Hematopoietic multipotent progenitor cell treated with erythropoietin and hydrocortisone succinate and interleukin-3 and kit ligand, for 4 days (in vitro differentiated cells): ENCODE measurements around the gene SEZ6.

Experiments used
- DNase-seq: peaks from one replicate; pipeline ENCODE4 v3.0.0-alpha.2; 2015

The SEZ6 gene

DNA sequence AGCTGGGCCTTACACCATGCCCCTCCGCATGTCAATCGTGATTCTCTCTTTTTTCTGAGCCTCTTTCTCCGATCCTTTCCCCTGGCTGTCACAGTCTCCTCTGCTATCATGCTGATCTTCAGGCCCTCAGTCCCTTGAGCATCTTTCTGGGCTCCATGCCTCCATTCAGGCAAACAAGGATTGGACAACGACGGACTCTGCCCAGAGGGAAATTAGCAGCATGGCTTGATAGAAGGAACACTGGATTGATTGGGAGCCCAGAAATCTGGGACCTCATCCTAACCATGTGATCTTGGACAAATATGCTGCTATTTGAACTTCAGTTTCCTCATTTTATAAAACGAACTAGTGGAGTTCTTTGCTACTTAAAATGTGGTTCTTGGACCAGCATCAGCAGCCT is 35.0 kb downstream of the SEZ6 start:
- DNase-seq = no peak

DNA sequence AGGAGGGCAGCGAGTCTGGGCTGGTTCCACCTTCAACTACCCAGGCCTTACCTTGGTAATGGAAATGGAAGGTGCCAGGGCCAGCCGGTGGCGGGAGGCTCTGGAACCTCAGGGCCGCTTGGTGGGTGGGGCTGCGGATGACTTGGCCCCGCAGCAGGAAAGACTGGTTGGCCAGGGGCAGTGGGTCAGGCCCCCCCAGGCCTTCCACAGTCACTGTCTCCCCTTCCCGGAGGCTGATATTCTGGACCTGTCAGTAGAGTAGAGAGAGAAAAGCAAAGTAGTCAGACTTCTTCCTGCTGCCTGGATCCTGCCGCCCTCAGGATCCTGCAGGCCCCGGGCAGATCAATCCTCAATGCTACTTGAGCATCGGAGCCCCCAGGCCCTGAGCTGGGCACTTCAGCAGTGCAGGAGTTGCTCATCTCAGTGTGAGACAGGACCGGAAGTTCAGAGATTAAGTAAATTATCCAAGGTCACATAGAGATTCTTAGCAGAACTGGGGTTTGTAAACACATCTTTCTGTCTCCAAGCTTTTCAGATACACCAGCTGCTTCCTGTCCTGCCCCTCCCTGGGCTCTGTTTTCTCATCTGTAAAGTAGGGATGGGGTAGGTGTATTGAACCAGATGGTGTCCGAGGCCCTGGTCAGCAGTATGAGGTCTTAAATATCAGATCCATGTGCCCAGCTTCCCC is 36.0 kb downstream of the SEZ6 start:
- no peak for DNase-seq

DNA sequence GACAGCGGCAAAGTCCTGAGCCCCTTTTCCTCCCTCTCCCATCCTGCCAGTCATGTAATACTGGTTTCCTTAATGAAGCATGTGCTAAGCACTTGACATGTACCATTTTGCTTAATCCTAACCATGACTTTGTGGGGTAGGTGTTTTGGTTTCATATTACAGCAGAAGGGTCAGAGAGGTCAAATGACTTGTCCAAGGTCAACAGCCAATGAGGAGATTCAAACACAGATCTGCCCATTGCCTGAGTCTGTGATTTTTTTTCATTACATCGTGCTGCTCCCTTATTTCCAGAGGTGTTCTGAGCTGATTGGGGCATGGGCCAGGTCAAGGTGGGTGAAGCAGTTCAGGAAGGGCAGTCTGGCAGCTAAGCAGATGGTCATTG is 36.9 kb downstream of the SEZ6 start:
- no peak for DNase-seq

DNA sequence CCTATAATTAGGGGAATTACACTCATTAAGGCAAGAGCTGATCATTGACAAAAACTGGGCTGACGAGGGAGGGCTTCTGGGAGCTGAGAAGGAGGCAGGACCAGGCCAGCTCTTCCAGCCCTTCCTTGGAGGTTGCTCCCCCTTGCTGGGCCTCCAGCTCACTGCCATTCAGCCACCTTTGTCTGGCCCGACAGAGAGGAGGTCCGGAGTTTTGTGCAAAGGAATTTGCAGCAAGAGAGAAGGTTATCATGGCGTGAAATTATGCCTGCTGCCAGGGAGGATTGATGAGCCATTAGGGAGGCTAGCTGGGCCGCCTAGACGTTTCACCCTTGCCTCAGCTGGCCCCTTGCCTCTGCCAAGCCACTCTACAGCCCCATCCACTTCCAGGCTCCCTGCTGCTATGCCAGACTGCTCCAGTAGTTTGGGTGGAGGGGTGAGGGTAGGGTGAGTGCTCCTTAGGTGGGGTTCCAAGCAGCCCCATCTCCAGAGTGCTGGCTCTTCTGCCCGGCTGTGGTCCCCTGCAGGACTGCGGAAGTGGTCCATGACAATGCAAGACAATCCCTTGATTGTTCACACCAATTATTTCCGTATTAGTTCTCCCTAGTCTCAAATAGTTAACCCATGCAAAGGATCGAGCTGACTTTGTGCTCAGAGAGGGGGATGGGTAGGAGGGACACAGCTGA is 37.5 kb downstream of the SEZ6 start:
- no peak for DNase-seq

DNA sequence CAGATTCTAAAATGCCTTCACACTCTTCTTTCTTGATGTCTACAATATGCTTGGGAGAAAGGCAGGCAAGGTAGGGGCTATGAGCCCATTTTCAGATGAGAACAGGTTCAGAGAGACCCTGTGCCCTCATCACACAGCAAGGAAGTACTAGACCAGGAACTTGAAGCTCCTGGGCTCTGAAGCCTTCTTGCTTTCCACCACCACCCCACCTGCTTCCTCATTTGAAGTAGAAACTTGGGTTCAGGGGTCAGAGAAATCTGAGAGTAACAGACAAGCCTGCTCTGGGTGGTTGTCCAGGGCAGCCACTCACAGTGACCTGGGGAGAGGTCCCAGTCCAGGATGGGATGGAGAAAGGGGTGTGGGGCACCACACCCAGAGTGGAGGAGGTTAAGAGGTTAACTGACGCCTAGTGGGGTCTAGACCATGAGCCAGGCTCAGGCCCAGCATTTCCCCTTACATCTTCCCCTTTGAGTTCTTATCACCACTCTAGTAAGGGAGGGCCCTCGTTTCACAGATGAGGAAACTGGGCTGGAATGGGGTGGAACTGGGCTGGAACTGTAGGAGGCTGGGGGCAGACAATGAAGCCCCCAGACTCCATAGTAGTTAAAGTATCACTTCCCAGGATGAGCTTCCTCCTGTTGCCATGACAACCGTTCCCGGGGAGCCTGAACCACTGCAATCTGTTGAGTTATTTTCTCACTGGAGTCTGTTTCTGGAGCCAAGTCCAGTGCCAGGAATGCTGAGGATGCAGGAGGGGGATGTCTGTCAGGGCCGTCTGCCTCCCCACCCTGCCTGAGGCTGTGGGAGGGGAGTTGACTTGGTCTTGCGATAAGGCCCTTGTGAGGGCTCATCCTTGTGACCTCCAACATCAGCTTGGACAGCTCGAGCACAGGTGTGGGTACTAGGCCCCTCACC is 38.4 kb downstream of the SEZ6 start:
- DNase-seq = peak; percentile 59

DNA sequence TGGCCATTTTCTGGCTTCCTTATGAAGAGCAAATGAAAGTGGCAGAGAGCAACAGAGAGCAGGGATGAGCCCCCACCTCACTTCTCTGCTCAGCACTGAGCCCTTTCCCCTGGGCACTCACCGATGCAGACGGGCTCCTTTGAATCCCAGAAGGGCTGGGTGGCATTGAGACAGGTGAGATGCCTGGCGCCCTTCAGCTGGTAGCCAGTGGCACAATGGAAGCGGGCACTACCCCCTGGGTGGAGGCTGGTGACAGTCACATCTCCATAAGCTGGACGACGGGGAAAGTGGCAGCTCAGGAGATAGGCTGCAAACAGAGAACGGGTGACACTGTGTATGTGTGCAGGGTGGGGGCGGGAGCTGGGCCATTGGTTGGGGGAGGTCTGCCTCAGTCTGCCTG is 42.0 kb downstream of the SEZ6 start:
- DNase-seq = no peak

DNA sequence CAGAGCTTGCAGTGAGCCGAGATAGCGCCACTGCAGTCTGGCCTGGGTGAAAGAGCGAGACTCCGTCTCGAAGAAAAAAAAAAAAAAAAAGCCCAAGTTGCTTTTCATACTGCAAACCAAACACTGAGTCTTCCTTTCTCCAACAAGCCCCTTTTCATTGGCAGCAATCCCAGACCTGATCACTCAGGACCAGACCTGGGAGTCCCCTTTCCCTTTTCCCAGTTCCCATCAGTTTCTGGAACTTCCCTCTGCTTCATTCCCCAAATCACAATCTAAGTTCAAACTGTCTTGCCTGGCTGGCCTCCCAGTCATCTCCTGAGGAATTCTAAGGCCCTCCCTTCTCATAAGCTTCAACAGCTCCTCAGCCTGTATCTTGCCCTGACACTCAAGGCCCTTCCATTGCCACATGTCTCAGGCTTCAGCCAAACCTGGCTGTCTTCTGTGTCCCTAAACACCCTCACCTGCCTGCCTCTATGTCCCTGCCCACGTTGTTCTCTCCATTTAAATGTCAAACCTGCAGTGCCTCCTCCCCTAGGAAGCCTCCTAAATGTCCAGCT is 42.7 kb downstream of the SEZ6 start:
- DNase-seq = no peak

DNA sequence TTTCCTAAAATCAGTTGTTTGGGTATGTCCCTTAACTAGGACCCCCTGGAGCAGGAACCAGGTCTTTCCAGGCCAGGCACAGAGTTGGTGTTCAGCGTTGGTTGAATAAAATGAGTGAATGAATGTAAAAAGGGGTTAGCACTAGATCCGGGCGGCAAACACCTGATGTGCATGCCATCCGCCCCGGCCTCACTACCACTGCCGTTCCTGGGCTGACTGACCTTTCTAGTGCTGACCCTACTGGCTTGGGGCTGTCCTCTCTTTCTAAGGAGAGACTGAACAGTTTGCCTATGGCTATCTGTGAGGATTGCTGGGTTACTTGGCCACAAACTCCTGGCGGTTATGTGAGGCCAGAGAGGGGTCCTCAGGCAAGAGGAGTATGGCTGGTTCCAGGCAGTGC is 44.4 kb downstream of the SEZ6 start:
- no peak for DNase-seq

DNA sequence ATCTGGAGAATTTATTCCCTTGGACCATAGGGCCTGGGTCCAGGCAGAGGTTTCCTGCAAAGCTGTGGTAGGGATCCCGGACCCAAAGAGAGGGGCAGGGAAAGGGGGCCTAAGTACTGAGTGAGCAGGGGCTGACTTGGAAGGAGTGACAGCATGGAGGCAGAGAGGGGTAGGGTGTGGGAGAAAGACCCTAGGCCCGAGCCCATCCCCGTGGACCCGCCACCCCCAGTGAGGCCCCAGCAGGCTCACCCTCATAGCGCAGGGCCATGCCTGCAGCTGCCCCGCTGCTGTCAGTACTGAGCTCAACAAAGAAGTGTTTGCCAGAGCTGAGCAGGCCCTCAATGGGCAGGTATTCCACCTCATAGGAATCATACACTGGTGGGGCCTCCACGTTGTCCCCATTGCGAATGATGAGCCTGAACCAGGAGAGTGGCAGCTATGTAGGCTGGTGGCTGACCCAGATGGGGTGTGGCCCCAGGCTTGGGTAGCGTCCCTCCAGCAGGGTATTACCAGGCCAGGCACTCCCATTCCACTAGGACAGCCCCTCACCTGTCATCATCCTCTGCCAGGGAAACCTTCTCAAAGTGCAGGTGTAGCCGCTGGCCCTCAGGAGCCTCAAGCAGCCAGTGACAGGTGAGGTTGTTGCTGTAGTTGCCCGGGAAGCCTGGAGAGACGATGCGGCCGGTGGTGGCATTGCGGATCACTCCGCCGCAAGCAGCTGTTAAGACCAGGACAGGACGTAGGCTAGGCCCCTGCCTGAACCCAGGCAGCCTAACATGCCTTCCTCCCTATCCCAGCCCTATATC is 45.4 kb downstream of the SEZ6 start:
- DNase-seq = no peak

DNA sequence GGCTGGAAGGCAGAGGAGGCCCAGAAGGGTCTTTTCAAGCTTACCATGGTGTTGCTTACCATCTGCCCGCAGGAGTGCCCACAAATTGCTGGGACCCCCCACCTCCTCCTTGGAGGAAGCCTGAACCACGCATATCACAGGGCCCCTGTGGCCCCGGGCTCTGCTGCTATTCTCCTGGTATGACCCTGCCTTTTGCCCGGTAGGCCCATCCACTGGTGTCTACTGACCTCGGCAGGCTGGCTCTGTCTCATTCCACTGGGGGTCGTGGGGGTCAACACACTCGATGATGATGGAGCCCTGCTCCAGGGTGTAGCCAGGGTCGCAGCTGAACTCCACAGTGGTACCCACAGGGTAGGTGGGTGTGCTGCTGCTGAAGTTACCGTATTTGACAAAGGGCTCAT is 46.4 kb downstream of the SEZ6 start:
- no peak for DNase-seq

DNA sequence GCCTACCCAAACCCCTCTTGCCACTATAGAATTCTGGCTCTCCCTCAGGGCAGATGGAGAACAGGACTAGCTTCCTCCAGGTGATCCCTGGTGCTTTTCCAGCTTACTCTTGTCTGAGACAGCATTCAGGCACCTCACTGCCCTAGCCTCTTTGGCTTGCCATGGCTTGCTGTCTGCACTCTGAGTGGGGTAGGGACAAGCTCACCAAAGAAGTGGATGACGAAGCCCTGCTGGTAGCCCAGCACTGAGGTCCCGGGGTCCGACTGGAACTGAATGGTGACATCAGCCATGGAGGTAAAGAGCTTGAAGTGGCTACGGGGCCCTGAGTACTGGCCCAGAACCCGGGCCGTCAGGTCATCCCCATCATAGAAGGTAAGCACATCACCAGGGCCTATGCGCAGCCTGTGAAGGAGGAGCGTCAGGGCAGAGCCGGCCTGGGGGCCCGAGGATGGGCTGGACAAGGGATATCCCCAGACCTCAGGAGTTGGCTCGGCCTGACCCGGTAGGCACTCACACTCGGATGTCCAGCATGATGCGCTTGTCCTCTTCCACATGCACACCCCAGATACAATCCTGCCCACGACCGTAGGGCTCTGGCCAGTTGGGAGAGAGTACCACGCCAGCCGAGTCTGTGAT is 46.9 kb downstream of the SEZ6 start:
- no peak for DNase-seq

DNA sequence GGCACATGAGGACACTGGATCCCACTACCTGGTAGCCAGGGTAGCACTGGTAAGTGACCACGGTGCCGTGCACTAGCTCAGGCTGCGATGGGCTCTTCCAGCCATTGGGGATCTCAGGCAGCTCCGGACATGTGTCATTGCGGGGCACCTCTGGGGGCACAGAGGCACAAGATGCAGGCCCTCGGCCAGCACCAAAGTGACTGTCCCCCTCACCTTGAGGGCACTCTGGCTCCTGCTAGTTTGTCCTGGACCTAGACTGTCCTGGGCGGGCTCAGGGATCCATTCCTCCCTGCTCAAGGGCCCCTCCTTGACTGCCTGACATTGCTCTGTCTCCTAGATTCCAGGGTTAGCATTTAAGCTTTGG is 47.9 kb downstream of the SEZ6 start:
- DNase-seq = no peak

DNA sequence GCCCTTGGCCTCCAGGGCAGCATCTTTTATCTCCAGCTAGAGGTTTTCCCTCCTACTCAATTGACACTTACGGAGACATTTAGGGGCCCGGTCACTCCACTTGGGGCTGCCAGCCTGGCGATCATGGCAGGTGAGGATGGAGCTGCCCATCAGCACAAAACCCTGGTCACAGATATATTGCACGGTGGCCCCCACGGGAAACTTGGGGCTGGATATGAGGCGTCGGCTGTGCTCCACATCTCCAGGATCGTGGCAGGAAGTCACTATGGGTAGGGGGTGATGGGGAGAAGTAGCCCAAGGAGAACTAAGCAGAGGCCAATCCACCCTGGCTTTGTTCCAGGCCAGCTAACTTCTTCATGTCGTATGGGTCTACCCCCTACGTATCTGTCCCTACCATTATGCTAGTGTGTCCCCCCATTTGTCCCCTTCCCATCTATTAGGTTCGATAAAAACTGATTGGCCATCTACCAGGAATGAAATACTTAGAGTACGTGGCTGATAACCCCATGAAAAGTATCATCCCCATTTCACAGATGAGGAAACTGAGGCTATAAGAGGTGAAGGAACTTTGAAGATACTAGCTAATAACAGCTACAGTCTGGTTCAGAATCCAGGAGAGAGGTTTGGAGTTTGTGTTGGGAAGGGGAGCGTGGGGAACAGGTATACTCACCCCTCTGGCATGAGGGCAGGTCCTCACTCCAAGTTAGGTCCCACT is 48.4 kb downstream of the SEZ6 start:
- no peak for DNase-seq

DNA sequence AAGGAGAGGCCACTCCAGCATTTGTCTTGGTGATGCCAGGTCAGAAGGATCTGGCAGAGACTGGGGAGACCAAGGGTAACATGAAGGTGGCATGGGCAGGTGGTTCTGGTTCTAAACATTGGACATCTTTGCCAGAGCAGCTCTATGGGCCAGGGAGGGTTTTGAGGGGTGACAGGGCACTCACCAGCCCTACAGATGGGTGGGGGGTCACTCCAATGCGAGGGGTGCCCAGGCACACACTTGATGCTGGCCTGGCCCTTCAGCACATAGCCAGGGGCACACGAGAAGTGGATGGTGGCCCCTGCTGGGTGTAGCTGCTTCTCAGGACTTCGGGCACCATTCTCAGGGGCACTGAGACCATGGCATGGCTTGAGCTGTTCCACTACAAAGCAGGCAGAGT is 49.0 kb downstream of the SEZ6 start:
- no peak for DNase-seq

DNA sequence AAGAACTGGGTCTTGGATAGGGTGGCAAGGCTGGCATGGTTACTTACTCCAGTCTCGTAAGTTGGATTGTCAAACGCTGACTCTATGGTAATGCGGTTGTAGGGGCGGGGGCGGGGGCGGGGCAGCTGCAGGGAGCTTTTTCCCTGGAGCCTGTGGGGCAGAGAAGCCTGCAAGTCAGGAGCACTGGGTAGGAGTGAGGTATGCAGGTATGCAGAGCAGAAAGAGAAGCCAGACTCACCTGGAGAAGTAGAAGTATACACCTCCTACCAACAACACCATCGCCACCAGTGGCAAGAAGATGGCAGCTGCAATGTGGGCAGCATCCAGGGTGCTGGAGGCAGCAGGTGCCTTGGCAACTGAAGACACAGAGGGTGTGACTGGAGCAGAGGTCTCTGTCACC is 49.7 kb downstream of the SEZ6 start:
- no peak for DNase-seq

DNA sequence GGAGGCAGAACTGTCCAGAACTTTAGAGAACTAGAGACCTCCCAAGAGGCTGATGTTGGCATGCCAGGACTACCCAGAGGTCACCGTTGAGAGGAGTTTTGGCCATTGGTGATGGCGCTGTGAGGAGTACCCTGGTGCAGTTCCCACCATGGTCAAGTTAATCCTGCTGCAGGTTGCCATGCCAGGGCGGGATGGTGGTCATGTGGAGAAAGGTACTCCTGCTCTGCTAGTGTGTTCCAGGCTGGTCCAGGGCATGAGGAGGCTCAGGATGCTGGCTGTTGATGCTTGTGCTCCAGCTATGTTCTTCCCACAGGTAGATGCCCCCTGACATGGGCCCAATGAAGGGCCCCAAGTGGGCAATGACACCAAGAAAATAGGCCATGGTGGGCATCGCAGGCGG is 50.4 kb downstream of the SEZ6 start:
- DNase-seq = no peak

DNA sequence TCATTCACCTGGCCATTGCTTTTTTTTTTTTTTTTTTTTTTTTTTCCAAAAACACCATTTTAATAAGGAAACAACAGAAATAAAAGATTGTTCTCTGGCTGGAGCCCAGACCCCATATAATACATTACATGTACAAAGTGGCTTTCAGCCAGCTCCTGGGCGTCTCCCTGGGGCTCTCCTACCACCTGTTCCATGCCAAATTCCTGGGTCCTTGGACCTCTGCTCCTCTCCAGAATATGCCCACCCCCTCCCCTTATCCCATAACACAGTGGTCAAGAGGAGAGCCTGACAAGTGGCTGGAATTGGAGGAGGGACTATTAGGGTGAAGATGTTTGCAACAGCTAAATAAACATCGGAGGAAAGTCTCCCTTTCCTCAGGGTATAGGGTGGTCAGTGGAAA is 50.9 kb downstream of the SEZ6 start:
- no peak for DNase-seq

DNA sequence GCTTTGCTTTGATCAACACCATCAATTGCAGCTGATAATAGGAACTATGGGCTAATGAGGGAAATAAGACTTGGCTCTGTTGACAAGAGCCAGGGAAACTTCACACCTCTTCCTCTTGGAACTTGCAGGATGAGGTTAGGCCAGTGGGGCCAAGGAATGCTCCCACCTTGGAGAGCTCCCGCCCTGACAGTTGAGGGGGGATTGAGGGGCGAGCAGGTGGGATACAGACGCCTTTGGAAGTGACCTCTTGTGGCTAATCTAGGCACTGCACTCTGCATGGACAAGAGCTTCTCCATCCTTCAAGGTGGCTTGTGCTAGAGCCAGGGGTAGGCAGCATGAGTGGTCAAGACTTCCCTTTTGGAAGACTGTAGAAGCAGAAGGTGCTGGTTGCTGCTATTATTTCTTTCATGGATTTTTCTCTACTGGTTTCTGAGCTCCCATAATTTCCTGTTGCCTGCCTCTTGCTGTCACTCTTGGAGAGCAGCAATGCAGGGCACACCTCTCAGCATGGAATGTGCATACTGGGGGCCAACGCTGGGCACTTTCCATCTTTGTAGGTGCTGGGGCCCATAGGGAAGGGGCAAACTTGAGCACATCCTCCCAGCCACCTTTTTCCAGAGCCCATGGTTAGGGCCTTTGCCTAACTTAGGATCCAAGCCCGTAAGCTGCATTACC is 52.3 kb downstream of the SEZ6 start:
- peak; percentile 66 for DNase-seq

DNA sequence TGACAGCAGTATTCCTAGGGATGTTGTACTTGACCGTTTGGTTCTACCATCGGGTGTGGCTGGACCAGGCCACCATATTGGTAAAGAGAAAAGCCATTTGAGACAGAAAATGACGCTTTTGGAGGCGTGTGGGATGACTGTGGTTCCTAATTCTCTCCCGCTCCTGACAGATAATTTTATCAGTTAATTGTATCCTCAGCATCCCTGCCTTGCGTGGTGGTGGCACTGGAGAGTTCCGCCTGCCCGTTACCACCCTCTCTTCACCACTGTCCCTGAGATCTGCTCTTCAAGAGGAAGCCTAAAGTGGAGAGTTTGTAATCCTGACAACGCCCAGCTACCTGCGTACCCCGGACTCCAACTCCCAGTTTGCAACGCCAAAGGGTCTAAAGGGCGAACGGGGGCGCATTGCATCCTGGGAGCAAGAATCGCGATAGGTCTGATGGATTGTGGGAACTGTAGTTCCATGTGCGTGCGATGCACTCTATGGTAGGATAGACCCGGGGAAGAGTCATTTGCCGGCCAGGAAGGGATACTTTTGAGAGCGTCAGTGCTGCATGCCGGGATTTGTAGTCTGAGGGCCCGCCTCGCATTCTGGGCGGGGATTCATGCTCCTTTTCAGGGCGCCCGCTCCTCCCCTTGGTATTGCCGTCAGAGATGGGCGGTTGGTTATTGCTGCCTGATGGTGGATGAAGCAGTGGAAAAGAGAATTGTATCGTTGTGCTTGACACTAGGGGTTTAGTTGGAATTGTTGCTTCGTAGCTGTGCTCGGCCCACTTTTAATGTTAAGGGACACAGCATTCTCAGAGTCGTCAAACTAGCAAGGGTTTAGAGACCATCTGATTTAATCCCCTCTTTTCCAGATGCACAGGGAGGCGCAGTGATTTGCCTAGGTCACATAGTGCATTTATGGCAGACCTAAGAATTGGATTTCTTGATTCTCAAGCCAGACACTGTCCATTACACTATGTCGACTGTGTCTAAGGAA is 53.5 kb downstream of the SEZ6 start:
- peak; percentile 100 for DNase-seq
